Lower leg skin (tissue), 4 donors: ENCODE data around the gene CCDC136. TPM values are rescaled to one million over a fixed set of nuclear protein-coding genes. Genes with fewer than 3 reads are reported as not detected.

Experiments
- DNase-seq, 2 donors: peaks; one replicate each; pipeline ENCODE4 v3.0.0-alpha.2; 2019; ENCODE audit warnings: low spot score in 2 of 2
- H3K4me3 ChIP-seq: fragments of 200-600 bp; sonication (generic); 2 replicates; pipeline ENCODE4 v1.5.1; 2017; ENCODE audit warnings: mild to moderate bottlenecking, low read depth; ENCODE audit not compliant: poor library complexity, severe bottlenecking
- POLR2A ChIP-seq, 2 donors: fragments of 450-650 bp; IDR thresholded peaks; one replicate each; pipeline ENCODE4 v1.6.1; 2016 to 2017; ENCODE audit warnings: antibody characterized with exemption in 2 of 2, mild to moderate bottlenecking in 1 of 2, moderate library complexity in 1 of 2
- WGBS, 2 donors: methylation state at CpG; one replicate each; pipeline ENCODE4 v1.1.5; 2018; 5-methylcytosine and 5-hydroxymethylcytosine counted together
- intact Hi-C: fragments of 100-400 bp; cut with DNase I; formaldehyde crosslinking; loops from one replicate; pipeline ENCODE4 v1.15.0; 2023; ENCODE audit warnings: low total_unique reads
- total RNA-seq, 4 donors: library from RNA; depleted of rRNA; stranded (reverse); fragments of >200 nt; gene quantifications; one replicate each; pipeline ENCODE4 v1.1.0, GENCODE V29; 2016
- TF ChIP-seq, protein P1 (sequence below), 3 donors: fragments of 450-650 bp; IDR thresholded peaks; one replicate each; pipeline ENCODE4 v1.5.1; 2016; ENCODE audit warnings: antibody characterized with exemption in 3 of 3, mild to moderate bottlenecking in 3 of 3, moderate library complexity in 2 of 3

Gene CCDC136
- total RNA-seq, 4 donors from 2014 or later, result 1.4 to 2.3 (median 1.8) TPM; not detected in 1

DNA sequence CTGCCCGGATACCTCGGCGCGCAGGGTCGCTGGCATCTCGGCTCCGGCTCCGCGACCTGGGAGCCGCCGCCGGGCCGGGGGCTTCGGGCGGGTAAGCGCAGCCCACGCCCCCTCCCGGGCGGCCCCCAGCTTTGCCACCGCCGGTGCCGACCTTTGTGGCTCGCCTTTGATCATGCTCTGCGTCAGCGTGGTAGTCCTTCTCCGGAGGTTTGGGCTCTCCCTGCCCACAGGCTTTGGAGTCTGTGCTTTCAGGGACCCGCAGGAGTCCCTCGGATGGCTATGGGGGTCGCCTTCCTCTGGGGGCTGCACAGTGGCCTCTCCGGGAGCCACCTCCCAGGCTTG, 78.1 kb downstream of the CCDC136 start:
- intact Hi-C loops, result no loop called here
- peak overlapping the region; percentile 38 for H3K4me3 ChIP-seq
- no peak for TF ChIP-seq POLR2A (IDR thresholded peaks at IDR 0.05)
- TF ChIP-seq, protein P1, sequence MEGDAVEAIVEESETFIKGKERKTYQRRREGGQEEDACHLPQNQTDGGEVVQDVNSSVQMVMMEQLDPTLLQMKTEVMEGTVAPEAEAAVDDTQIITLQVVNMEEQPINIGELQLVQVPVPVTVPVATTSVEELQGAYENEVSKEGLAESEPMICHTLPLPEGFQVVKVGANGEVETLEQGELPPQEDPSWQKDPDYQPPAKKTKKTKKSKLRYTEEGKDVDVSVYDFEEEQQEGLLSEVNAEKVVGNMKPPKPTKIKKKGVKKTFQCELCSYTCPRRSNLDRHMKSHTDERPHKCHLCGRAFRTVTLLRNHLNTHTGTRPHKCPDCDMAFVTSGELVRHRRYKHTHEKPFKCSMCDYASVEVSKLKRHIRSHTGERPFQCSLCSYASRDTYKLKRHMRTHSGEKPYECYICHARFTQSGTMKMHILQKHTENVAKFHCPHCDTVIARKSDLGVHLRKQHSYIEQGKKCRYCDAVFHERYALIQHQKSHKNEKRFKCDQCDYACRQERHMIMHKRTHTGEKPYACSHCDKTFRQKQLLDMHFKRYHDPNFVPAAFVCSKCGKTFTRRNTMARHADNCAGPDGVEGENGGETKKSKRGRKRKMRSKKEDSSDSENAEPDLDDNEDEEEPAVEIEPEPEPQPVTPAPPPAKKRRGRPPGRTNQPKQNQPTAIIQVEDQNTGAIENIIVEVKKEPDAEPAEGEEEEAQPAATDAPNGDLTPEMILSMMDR (IDR thresholded peaks at IDR 0.05), result no peak
- 37 to 51% methylated on average over 4 to 5 of the region's 30 CpGs for WGBS, 2 donors
- DNase-seq, result no peak

GRCh38 chr7:128871050-128871449, 79.3 kb downstream of the CCDC136 start:
- intact Hi-C loops, result no loop called here
- no peak overlapping the region for H3K4me3 ChIP-seq
- WGBS, 2 donors, result 96 to 98% methylated on average over 5 of the region's 5 CpGs
- TF ChIP-seq POLR2A (IDR thresholded peaks at IDR 0.05), result no peak
- TF ChIP-seq, protein P1 (IDR thresholded peaks at IDR 0.05), result no peak
- no peak for DNase-seq

Other genes with a start within 250 kb of the CCDC136 start
- gene GARIN1A, start 119.7 kb upstream of the CCDC136 start, total RNA-seq, result 1 to 10 TPM in 1 of 4 donors, under 1 TPM in 2, not detected in 1; 0.26 to 1.0 (median 0.71) TPM
- 10 to 100 TPM; 22.7 to 53.8 (median 30.8) TPM for gene CALU, start 52.6 kb upstream of the CCDC136 start, total RNA-seq
- not detected for gene OPN1SW, start 16.2 kb upstream of the CCDC136 start, total RNA-seq
- 10 to 100 TPM in 1 of 4 donors, 1 to 10 TPM in 3; 5.0 to 11.1 (median 6.2) TPM for gene FLNC, start 38.4 kb downstream of the CCDC136 start, total RNA-seq
- 100 to 1,000 TPM in 3 of 4 donors, 10 to 100 TPM in 1; 71.3 to 165 (median 137) TPM for gene ATP6V1F, start 70.9 kb downstream of the CCDC136 start, total RNA-seq
- under 1 TPM in 3 of 4 donors, not detected in 1; 0.07 to 0.68 (median 0.21) TPM for gene KCP, start 118.7 kb downstream of the CCDC136 start, total RNA-seq
- 10 to 100 TPM; 13.5 to 23.4 (median 15.6) TPM for gene IRF5, start 146.0 kb downstream of the CCDC136 start, total RNA-seq